HFF-Myc (cell line): Measurements from ENCODE around the gene OR2V2.
"Not testable (repeated sequence)": the region's sequence is repeated elsewhere in the genome, so short reads cannot be mapped to it uniquely, and the experiment has no call there.

ENCODE experiments used
- DNase-seq: peaks from one replicate; pipeline ENCODE4 v3.0.0-alpha.2; 2011; ENCODE audit warnings: low read depth; ENCODE audit errors: extremely low read depth
- H3K4me3 ChIP-seq: replicated peaks from 2 replicates; pipeline ENCODE4 v1.5.1; 2011; ENCODE audit warnings: low read depth, mild to moderate bottlenecking, control low read depth, low read length
- TF ChIP-seq, protein P1 (sequence below): IDR thresholded peaks from 2 replicates; pipeline ENCODE4 v1.5.1; 2012; ENCODE audit warnings: mild to moderate bottlenecking, low read depth, low read length, control low read depth; ENCODE audit errors: missing control alignments

Gene OR2V2, protein sequence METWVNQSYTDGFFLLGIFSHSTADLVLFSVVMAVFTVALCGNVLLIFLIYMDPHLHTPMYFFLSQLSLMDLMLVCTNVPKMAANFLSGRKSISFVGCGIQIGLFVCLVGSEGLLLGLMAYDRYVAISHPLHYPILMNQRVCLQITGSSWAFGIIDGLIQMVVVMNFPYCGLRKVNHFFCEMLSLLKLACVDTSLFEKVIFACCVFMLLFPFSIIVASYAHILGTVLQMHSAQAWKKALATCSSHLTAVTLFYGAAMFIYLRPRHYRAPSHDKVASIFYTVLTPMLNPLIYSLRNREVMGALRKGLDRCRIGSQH

GRCh38 chr5:181146927-181147636, at the start of gene OR2V2:
OR2V2 (plus strand) TSS chr5:181147586; CDS start chr5:181154943, 7,357 bp downstream.
- not testable (repeated sequence) for DNase-seq, H3K4me3 ChIP-seq

DNA sequence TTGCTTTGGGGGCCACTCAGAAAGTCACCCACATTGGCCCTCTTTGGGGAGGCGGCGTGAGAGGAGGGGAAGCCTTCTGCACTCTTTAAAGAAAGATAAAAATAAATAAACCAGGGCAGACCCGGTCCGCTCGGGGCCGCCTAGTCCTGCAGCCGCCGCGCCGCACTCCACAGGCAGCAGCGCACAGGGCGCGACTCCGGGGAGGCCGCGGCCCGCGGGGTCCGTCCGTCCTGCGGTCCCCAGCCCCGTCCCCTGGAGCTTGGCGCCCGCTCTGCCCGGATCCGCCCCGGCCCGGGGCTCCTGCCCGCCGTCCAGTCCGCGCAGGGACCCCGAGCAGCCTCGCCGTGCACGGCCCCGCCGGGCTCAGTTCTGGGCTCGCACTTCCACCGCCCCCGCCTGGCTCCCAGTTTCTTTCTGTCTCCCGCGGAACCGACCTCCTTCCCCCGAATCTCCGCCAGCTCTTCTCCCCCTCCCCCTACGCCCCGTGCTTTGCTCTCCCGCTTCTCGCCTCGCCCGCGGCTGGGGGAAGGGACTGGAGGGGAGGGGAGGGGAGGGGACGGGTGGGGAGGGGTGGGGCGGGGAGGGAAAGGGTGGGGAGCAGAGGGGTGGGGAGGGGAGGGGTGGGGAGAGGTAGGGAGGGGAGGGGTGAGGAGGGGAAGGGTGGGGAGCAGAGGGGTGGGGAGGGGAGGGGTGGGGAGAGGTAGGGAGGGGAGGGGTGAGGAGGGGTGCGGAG, 49.5 kb upstream of the OR2V2 start:
- DNase-seq = not testable (repeated sequence)
- H3K4me3 ChIP-seq = peak overlapping the region; percentile 25; the same call in 1 of the 2 replicates

GRCh38 chr5:181098762-181099601, 48.4 kb upstream of the OR2V2 start:
- no peak for DNase-seq
- TF ChIP-seq, protein P1, sequence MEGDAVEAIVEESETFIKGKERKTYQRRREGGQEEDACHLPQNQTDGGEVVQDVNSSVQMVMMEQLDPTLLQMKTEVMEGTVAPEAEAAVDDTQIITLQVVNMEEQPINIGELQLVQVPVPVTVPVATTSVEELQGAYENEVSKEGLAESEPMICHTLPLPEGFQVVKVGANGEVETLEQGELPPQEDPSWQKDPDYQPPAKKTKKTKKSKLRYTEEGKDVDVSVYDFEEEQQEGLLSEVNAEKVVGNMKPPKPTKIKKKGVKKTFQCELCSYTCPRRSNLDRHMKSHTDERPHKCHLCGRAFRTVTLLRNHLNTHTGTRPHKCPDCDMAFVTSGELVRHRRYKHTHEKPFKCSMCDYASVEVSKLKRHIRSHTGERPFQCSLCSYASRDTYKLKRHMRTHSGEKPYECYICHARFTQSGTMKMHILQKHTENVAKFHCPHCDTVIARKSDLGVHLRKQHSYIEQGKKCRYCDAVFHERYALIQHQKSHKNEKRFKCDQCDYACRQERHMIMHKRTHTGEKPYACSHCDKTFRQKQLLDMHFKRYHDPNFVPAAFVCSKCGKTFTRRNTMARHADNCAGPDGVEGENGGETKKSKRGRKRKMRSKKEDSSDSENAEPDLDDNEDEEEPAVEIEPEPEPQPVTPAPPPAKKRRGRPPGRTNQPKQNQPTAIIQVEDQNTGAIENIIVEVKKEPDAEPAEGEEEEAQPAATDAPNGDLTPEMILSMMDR = no peak

GRCh38 chr5:181099602-181100086, 47.7 kb upstream of the OR2V2 start:
- no peak overlapping the region for H3K4me3 ChIP-seq
- TF ChIP-seq, protein P1 = no peak

More at GRCh38 chr5:181098762-181099601, 48.4 kb upstream of the OR2V2 start:
- H3K4me3 ChIP-seq = no peak overlapping the region

DNA sequence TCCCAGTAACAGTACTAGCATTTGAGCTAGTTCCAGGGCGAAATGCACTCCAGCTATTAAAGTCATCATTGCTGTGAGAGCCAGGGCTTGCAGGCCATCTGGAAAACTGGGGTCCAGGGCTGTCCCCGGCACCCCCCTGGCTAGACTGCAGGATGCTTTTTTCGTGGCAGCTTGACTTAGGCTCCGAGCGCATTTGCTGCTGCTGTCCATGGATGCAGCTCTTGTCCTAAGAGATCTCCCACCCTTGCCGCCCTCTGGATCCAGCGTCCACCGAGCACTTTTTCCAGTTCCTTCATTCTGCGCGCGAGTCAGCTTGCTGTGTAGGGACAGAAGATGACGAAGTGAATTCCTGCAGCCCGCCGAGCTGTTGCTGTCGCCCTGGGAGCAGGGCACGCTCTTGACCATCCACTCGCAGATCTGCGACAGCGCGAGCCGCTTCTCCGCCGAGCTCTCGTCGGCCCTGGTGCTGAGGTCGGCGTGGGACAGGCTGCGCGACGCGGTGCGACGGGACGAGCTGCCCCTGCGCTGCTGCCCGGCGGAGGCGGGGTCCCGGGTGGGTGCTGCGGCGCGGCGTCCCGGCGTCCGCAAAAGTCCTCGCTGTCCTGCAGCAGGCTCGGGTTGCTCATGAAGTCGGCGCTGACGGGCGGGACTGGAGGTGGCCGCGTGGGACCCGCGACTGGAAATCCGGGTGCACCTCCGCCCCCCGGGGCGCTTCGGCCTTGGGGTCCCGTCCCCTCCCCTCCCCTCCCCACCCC, 47.1 kb upstream of the OR2V2 start:
- DNase-seq = no peak
- no peak overlapping the region; the same call in 1 of the 2 replicates for H3K4me3 ChIP-seq
- TF ChIP-seq, protein P1 = no peak

More at GRCh38 chr5:181099602-181100086, 47.7 kb upstream of the OR2V2 start:
- no peak for DNase-seq

DNA sequence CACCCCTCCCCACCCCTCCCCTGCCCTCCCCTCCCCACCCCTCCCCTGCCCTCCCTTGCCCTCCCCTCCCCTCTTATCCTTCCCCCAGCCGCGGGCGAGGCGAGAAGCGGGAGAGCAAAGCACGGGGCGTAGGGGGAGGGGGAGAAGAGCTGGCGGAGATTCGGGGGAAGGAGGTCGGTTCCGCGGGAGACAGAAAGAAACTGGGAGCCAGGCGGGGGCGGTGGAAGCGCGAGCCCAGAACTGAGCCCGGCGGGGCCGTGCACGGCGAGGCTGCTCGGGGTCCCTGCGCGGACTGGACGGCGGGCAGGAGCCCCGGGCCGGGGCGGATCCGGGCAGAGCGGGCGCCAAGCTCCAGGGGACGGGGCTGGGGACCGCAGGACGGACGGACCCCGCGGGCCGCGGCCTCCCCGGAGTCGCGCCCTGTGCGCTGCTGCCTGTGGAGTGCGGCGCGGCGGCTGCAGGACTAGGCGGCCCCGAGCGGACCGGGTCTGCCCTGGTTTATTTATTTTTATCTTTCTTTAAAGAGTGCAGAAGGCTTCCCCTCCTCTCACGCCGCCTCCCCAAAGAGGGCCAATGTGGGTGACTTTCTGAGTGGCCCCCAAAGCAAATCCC, 46.2 kb upstream of the OR2V2 start:
- not testable (repeated sequence) for H3K4me3 ChIP-seq, DNase-seq

DNA sequence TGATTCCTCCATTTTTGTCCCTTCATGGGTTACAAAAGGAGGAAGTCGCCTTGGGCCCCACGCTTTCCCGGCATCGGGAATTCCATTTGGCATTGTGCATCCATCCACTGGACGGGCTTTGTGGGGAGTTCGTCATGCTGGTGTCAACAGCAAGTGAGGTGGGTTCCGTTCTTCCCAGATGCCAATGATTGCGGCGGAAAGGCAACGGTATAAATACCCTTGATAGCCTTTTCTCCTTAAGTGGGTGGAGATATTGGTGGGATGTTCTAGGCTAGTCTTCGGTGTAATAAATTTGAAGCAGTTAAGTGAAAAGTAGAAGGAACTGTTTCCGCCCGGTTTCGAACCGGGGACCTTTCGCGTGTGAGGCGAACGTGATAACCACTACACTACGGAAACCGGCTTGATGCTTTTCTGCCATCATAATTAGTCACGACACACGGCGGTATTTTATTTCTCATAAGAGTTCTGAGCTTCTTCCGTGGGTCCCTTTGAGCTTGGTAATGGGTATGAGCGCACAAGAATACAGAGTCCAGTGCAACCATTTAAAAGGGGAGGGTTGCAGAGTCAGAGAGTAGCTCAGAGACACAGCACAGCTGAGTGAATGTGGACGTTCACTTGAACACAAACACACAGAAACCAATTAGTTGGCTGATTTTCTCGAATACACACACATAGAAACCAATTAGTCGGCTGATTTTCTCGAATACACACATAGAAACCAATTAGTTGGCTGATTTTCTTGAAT, 45.3 kb upstream of the OR2V2 start:
- not testable (repeated sequence) for DNase-seq

DNA sequence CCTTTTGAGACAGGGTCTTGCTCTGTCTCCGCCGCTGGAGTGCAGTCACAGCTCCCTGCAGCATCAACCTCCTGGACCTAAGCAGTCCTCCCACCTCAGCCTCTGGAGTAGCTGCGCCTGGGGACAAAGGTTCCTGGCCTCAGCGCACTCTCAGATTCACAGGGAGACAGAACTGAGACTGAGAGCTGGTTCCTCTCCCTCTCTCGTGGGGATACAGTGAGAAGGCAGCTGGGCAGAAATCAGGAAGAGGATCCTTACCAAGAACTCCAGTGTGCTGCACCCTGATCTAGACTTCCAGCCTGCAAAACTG, 43.2 kb upstream of the OR2V2 start:
- H3K4me3 ChIP-seq, DNase-seq: not testable (repeated sequence)

More for the DNA sequence above, 45.3 kb upstream of the OR2V2 start:
- H3K4me3 ChIP-seq = not testable (repeated sequence)

DNA sequence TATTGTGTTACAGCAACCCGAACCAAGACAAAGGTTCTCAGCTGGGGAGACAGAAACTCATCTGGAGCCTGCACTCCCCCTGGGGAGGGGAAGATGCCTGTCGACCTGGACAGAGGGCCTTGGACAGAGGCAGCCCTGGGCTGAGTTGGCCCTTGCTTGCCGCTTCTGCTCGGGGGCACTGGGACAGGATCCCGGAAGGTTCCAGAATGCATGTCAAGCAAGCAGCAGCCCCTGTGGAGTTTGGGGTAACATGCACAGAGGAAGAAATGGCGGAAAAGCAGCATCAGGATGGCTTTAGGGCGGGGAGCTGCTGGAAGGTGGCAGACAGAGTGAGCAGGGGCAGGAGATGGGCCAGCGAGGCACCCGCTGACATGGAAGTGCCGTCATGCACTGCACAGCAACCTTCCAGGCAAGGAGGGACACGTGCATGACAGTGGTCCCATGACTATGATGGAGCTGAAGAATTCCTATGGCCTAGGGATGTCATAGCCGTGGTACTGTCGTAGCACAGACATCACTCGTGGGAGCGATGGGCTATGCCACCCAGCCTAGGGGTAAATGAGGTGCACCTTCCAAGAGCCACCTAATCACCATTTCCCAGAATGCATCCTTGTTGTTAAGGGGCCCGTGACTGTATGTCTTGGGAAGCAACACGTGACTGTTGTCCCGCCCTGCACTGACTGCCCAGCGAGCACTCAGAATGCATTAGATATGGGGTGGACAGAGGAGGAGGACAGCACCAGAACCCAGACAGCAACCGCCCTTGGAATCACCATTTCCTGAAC, 42.6 kb upstream of the OR2V2 start:
- not testable (repeated sequence) for DNase-seq, H3K4me3 ChIP-seq
